ENCODE results near the gene RAB27A. TPM values are rescaled to one million over a fixed set of nuclear protein-coding genes. Genes with fewer than 3 reads are reported as not detected.

The RAB27A gene
- total RNA-seq, 4 donors from 2014 or later = 8.3 to 30.8 (median 18.2) TPM

- Histone ChIP-seq H3K27me3 (no peaks in the 10 kb centered on the region), H3K4me3 (no peak overlapping the region), H3K4me1 (peaks cover 0 to 7% (median 3%) of the 10 kb centered on the region in 4 donors), H3K9me3 (no peaks in the 10 kb centered on the region), H3K27ac (peak overlapping the region; percentile 26 to 51 (median 41)), H3K36me3 (no peaks in the 10 kb centered on the region)
- DNase-seq = peak in 2 of 3 donors; percentile 39 to 83
- TF ChIP-seq CTCF (IDR thresholded peaks at IDR 0.05) = no peak
- TF ChIP-seq POLR2A (IDR thresholded peaks at IDR 0.05) = no peak
Observed at GRCh38 chr15:55279746-55280351, 9.8 kb downstream of the RAB27A start.

- DNase-seq = no peak
- no peak for TF ChIP-seq CTCF (IDR thresholded peaks at IDR 0.05)
- TF ChIP-seq POLR2A (IDR thresholded peaks at IDR 0.05) = no peak
- Histone ChIP-seq H3K36me3 (no peaks in the 10 kb centered on the region), H3K27me3 (no peaks in the 10 kb centered on the region), H3K9me3 (no peaks in the 10 kb centered on the region), H3K27ac (peak overlapping the region; percentile 26 to 51 (median 41)), H3K4me1 (peaks cover 0 to 7% (median 3%) of the 10 kb centered on the region in 4 donors), H3K4me3 (no peak overlapping the region)
Observed at GRCh38 chr15:55279100-55279745, 10.4 kb downstream of the RAB27A start.

GRCh38 chr15:55277715-55278114, 11.9 kb downstream of the RAB27A start:
- Histone ChIP-seq H3K9me3 (no peaks in the 10 kb centered on the region), H3K27ac (peak overlapping the region; percentile 48 to 67 (median 56)), H3K36me3 (no peaks in the 10 kb centered on the region), H3K27me3 (no peaks in the 10 kb centered on the region), H3K4me3 (no peak overlapping the region), H3K4me1 (peaks cover 0 to 7% (median 3%) of the 10 kb centered on the region in 4 donors)
- DNase-seq = no peak
- TF ChIP-seq CTCF (IDR thresholded peaks at IDR 0.05) = no peak
- no peak for TF ChIP-seq POLR2A (IDR thresholded peaks at IDR 0.05)

GRCh38 chr15:55277116-55277564, 12.5 kb downstream of the RAB27A start:
- no peaks in the 10 kb centered on the region for H3K9me3 ChIP-seq
- H3K36me3 ChIP-seq = no peaks in the 10 kb centered on the region
- peaks cover 0 to 5% (median under 1%) of the 10 kb centered on the region in 4 donors for H3K4me1 ChIP-seq
- TF ChIP-seq CTCF (IDR thresholded peaks at IDR 0.05) = no peak
- TF ChIP-seq POLR2A (IDR thresholded peaks at IDR 0.05) = no peak
- peak overlapping the region; percentile 48 to 67 (median 56) for H3K27ac ChIP-seq
- no peak overlapping the region for H3K4me3 ChIP-seq
- peak in 2 of 3 donors; percentile 44 to 74 for DNase-seq
- no peaks in the 10 kb centered on the region for H3K27me3 ChIP-seq

GRCh38 chr15:55276324-55276723, 13.3 kb downstream of the RAB27A start:
- TF ChIP-seq POLR2A (IDR thresholded peaks at IDR 0.05) (no peak), CTCF (IDR thresholded peaks at IDR 0.05) (no peak)
- H3K4me3 ChIP-seq = no peak overlapping the region
- H3K36me3 ChIP-seq = no peaks in the 10 kb centered on the region
- H3K9me3 ChIP-seq = no peaks in the 10 kb centered on the region
- no peaks in the 10 kb centered on the region for H3K27me3 ChIP-seq
- peaks cover 0 to 5% (median 0%) of the 10 kb centered on the region in 4 donors for H3K4me1 ChIP-seq
- H3K27ac ChIP-seq = peak overlapping the region in 2 of 4 donors; percentile 48 to 56
- no peak for DNase-seq
